GM12878 (cell line): ENCODE results near the gene DUSP16. TPM values are rescaled to one million over a fixed set of nuclear protein-coding genes. Genes with fewer than 3 reads are reported as not detected.

Experiments
- ATAC-seq: fragments of 200-7000 bp; cut with Tn5 transposase; 3 replicates; pipeline ENCODE4 v1.9.1; 2020; ENCODE audit warnings: mild to moderate bottlenecking, moderate library complexity
- BruUV-seq: library from RNA; stranded (reverse); fragments of 400-500 nt; replicated peaks from 2 replicates; lab custom pipeline; 2021; lab: Mats Ljungman, UMichigan
- CTCF ChIA-PET: fragments of 300-600 bp; sonication (Branson Sonifier 250); formaldehyde crosslinking; extraction: SDS; loops from one replicate; lab custom pipeline; 2021; ENCODE audit warnings: inconsistent platforms; lab: Yijun Ruan, JAX
- POLR2A ChIA-PET: fragments of 350-600 bp; formaldehyde crosslinking; extraction: SDS; loops from one replicate; lab custom pipeline; 2021; ENCODE audit warnings: inconsistent platforms; lab: Charles Lee
- RAD21 ChIA-PET: fragments of 300-600 bp; sonication (Branson Sonifier 250); formaldehyde crosslinking; loops from one replicate; lab custom pipeline; 2023; ENCODE audit warnings: antibody characterized with exemption; ENCODE audit not compliant: unreplicated experiment; lab: Charles Lee
- SMC1A ChIA-PET: fragments of 300-600 bp; sonication (Branson Sonifier 250); formaldehyde crosslinking; loops from one replicate; lab custom pipeline; 2023; ENCODE audit not compliant: unreplicated experiment, uncharacterized antibody; lab: Charles Lee
- DNase-seq: peaks from one replicate; pipeline ENCODE4 v3.0.0-alpha.2; 2011; ENCODE audit warnings: low read depth, low spot score
- FAIRE-seq: peaks from 3 replicates; lab custom pipeline; 2011; peaks lifted over from hg19 to GRCh38; lab: Jason Lieb, UNC
- H2AFZ ChIP-seq: 2 replicates; pipeline ENCODE4 v1.6.0; 2011; ENCODE audit warnings: low read depth, low read length, control low read depth; ENCODE audit not compliant: control insufficient read depth
- H3K27ac ChIP-seq: 2 replicates; pipeline ENCODE4 v1.5.1; 2011; ENCODE audit warnings: control low read depth; ENCODE audit not compliant: control insufficient read depth, insufficient read depth
- H3K27me3 ChIP-seq, 2 experiments: replicated peaks in 1 of 2; 2 replicates each; pipeline versions ENCODE4 v1.6.0 to v1.6.1; 2011; ENCODE audit warnings: low read length in 1 of 2; ENCODE audit not compliant: control insufficient read depth in 2 of 2, insufficient read depth in 2 of 2
- H3K36me3 ChIP-seq, 2 experiments: 2 replicates each; pipeline ENCODE4 v1.5.1; 2011; ENCODE audit warnings: low read length in 1 of 2; ENCODE audit not compliant: control insufficient read depth in 2 of 2, insufficient read depth in 2 of 2
- H3K4me1 ChIP-seq: 2 replicates; pipeline ENCODE4 v1.6.1; 2011; ENCODE audit warnings: mild to moderate bottlenecking, low read length, moderate library complexity, mixed read lengths; ENCODE audit not compliant: control insufficient read depth, insufficient read depth
- H3K4me2 ChIP-seq: 2 replicates; pipeline ENCODE4 v1.6.0; 2011; ENCODE audit warnings: control low read depth; ENCODE audit not compliant: control insufficient read depth, insufficient read depth
- H3K4me3 ChIP-seq: fragments of 200-600 bp; sonication (generic); 2 replicates; pipeline ENCODE4 v1.5.1; 2016
- H3K79me2 ChIP-seq: 2 replicates; pipeline ENCODE4 v1.6.0; 2011; ENCODE audit warnings: low read length; ENCODE audit not compliant: control insufficient read depth, insufficient read depth
- H3K9ac ChIP-seq: 2 replicates; pipeline ENCODE4 v1.8.0; 2011; ENCODE audit warnings: low read length, control low read depth, mixed read lengths; ENCODE audit not compliant: control insufficient read depth, insufficient read depth
- H3K9me3 ChIP-seq: replicated peaks from 3 replicates; pipeline ENCODE4 v1.5.1; 2011; ENCODE audit warnings: mild to moderate bottlenecking, low read length; ENCODE audit not compliant: control insufficient read depth, insufficient read depth
- H4K20me1 ChIP-seq: 2 replicates; pipeline ENCODE4 v1.6.0; 2011; ENCODE audit not compliant: control insufficient read depth, insufficient read depth
- ASH2L ChIP-seq: fragments of 300-600, 200-600 bp; sonication (generic); IDR thresholded peaks from 2 replicates; pipeline ENCODE4 v1.6.1; 2017; ENCODE audit warnings: low read depth, mild to moderate bottlenecking, borderline replicate concordance
- CHD1 ChIP-seq: IDR thresholded peaks from 2 replicates; pipeline ENCODE4 v1.6.1; 2012; ENCODE audit warnings: low read depth, low read length, improper control_type of control experiment
- CHD4 ChIP-seq: fragments of 200-600 bp; sonication (generic); IDR thresholded peaks from 2 replicates; pipeline ENCODE4 v1.6.1; 2016; ENCODE audit warnings: mild to moderate bottlenecking
- EZH2 ChIP-seq: IDR thresholded peaks from 2 replicates; pipeline ENCODE4 v1.6.1; 2012; ENCODE audit warnings: low read depth, mild to moderate bottlenecking, control low read depth, inconsistent platforms, low read length, borderline replicate concordance; ENCODE audit not compliant: control insufficient read depth
- FOS ChIP-seq: IDR thresholded peaks from 3 replicates; pipeline ENCODE4 v1.6.1; 2011; ENCODE audit warnings: borderline replicate concordance; ENCODE audit not compliant: insufficient read length; ENCODE audit errors: extremely low read depth
- IKZF1 ChIP-seq: fragments of 450-650 bp; conservative IDR thresholded peaks from 2 replicates; pipeline ENCODE4 v1.6.1; 2017; ENCODE audit warnings: antibody characterized with exemption, mild to moderate bottlenecking
- MXI1 ChIP-seq: fragments of 150-350 bp; IDR thresholded peaks from 2 replicates; pipeline ENCODE4 v1.6.1; 2011; ENCODE audit warnings: low read depth, mild to moderate bottlenecking, inconsistent platforms, low read length, improper control_type of control experiment
- NFYB ChIP-seq: IDR thresholded peaks from 2 replicates; pipeline ENCODE4 v1.6.1; 2011; ENCODE audit warnings: low read depth, mild to moderate bottlenecking, low read length, improper control_type of control experiment, moderate library complexity; ENCODE audit not compliant: insufficient read depth
- NR2F1 ChIP-seq: fragments of 450-650 bp; conservative IDR thresholded peaks from 2 replicates; pipeline ENCODE4 v1.6.1; 2017; ENCODE audit warnings: mild to moderate bottlenecking
- STAT3 ChIP-seq: IDR thresholded peaks from 2 replicates; pipeline ENCODE4 v1.6.1; 2011; ENCODE audit warnings: low read depth, low read length, improper control_type of control experiment
- SUZ12 ChIP-seq: fragments of 200-600 bp; sonication (generic); IDR thresholded peaks from one replicate; pipeline ENCODE4 v1.6.1; 2018; ENCODE audit warnings: antibody characterized with exemption, mild to moderate bottlenecking; ENCODE audit not compliant: unreplicated experiment
- TARDBP ChIP-seq: IDR thresholded peaks from 2 replicates; pipeline ENCODE4 v1.6.1; 2016; ENCODE audit warnings: borderline replicate concordance
- YY1 ChIP-seq: IDR thresholded peaks from 2 replicates; pipeline ENCODE4 v1.6.1; 2011; ENCODE audit warnings: low read depth, mild to moderate bottlenecking, low read length
- WGBS: methylation state at CpG from one replicate; pipeline ENCODE4 v1.1.6; 2016; ENCODE audit warnings: low lambda C conversion rate; ENCODE audit not compliant: insufficient replicate concordance, insufficient coverage; ENCODE audit errors: missing lambda C conversion rate; 5-methylcytosine and 5-hydroxymethylcytosine counted together
- in situ Hi-C: fragments of 300-500 bp; cut with MboI; formaldehyde crosslinking; loops from 9 replicates; pipeline ENCODE4 v1.14.3; 2018; ENCODE audit warnings: mixed read lengths
- intact Hi-C: fragments of 100-400 bp; cut with micrococcal nuclease; formaldehyde crosslinking; loops from one replicate; pipeline ENCODE4 v1.14.2; 2022; ENCODE audit not compliant: unreplicated experiment
- polyA plus RNA-seq, 11 experiments: library from polyadenylated mRNA; depleted of rRNA in 4 of 11; unstranded in 6 of 11; stranded (reverse) in 5 of 11; fragments of >200 nt; fragmentation: Nextera tagmentation in 4 of 11; fragmentation: Illumina TruSeq in 1 of 11; extraction: Ambion mirVana in 4 of 11; extraction: Trizol in 1 of 11; gene quantifications; 1 replicate in 1 of 11; 2 replicates in 10 of 11; pipeline versions ENCODE4 v1.2.1 to v1.2.3, GENCODE V29; 2011 to 2016; ENCODE audit warnings: inconsistent platforms in 2 of 11, missing spikeins in 2 of 11, low read depth in 1 of 11
- total RNA-seq, 4 experiments: library from RNA; depleted of rRNA in 3 of 4; stranded (reverse); fragments of >200 nt in 3 of 4; fragmentation: Illumina TruSeq in 1 of 4; extraction: Trizol in 1 of 4; gene quantifications; 2 replicates each; pipeline versions ENCODE4 v1.2.1 to v1.2.3, GENCODE V29; 2013 to 2021
- TF ChIP-seq, protein P1 (sequence below): IDR thresholded peaks from 2 replicates; pipeline ENCODE4 v1.6.1; 2011; ENCODE audit warnings: low read depth, mild to moderate bottlenecking, low read length, moderate library complexity, borderline replicate concordance; ENCODE audit errors: extremely low read depth

Gene DUSP16
- total and polyA plus RNA-seq, 10 of the 15 experiments (the other 5 are each of a cell fraction or from before 2014, with no cell fraction given) = 3.9 to 75.3 (median 26.8) TPM

DNA sequence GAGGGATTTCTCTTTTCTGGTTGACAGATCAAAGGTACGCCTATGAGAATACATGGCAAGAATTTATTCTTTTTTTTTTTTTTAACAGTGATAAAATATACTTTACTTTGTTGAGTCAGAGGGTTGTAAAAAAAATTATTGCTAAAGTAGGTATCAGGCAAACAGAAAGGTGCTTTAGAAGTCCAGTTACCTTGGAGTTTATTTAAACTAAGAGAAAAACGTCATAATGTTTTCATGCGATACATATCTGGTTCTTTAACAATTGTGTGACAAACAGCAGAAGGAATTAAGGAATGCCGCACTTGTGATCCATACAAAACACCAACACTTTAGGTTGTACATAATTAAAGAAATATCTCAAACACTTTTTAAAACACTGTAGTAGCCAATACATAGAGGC is 111.6 kb downstream of the DUSP16 start:
- POLR2A ChIA-PET = no interaction called here
- CTCF ChIA-PET = no interaction called here
- Histone ChIP-seq H3K79me2 (no peaks in the 10 kb centered on the region), H3K36me3 (no peaks in the 10 kb centered on the region), H3K9me3 (no peaks in the 10 kb centered on the region), H3K4me2 (no peak overlapping the region), H2AFZ (no peak overlapping the region), H4K20me1 (no peaks in the 10 kb centered on the region), H3K4me1 (no peaks in the 10 kb centered on the region), H3K9ac (no peak overlapping the region), H3K27me3 (no peaks in the 10 kb centered on the region), H3K27ac (no peak overlapping the region), H3K4me3 (no peak overlapping the region)
- TF ChIP-seq, protein P1, sequence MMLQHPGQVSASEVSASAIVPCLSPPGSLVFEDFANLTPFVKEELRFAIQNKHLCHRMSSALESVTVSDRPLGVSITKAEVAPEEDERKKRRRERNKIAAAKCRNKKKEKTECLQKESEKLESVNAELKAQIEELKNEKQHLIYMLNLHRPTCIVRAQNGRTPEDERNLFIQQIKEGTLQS = no peak
- TF ChIP-seq FOS = no peak
- TF ChIP-seq TARDBP = no peak
- no peak for TF ChIP-seq STAT3
- no peak for TF ChIP-seq NR2F1
- no peak for TF ChIP-seq CHD1
- no peak for TF ChIP-seq IKZF1
- TF ChIP-seq SUZ12 = no peak
- TF ChIP-seq NFYB = no peak
- TF ChIP-seq YY1 = no peak
- TF ChIP-seq ASH2L = no peak
- no peak for TF ChIP-seq CHD4
- TF ChIP-seq EZH2 = no peak
- TF ChIP-seq MXI1 = no peak
- SMC1A ChIA-PET = interaction anchor here (0.9 to 1.4 kb wide), 3 partner anchors 14 to 52 kb away, joined by 3 to 6 read pairs (median 3); no protein-coding TSS in a partner anchor
- BruUV-seq = no TSS peak
- RAD21 ChIA-PET = interaction anchor here (0.5 kb wide), 1 partner anchor 13 kb away, joined by 3 read pairs; no protein-coding TSS in a partner anchor
- no peak for FAIRE-seq
- ATAC-seq = no peak
- DNase-seq = no peak
- in situ Hi-C loops = no loop called here
- intact Hi-C loops = no loop called here
- WGBS = 96% methylated on average over 4 of the region's 4 CpGs
